ENCODE data around the gene SRGAP3.

The SRGAP3 gene

GRCh38 chr3:9030034-9030433 lies 219.4 kb downstream of the SRGAP3 start:
- in situ Hi-C loops (cut with MboI; ENCODE audit: low sequenced_read_pairs): no loop called here

- in situ Hi-C loops (cut with MboI; ENCODE audit: low sequenced_read_pairs): no loop called here
Measured at GRCh38 chr3:9028134-9028533, 221.3 kb downstream of the SRGAP3 start.

GRCh38 chr3:9026320-9027045 lies 223.0 kb downstream of the SRGAP3 start:
- in situ Hi-C loops (cut with MboI; ENCODE audit: low sequenced_read_pairs): no loop called here

- in situ Hi-C loops (cut with MboI; ENCODE audit: low sequenced_read_pairs): no loop called here
Measured at GRCh38 chr3:9024341-9024740, 225.1 kb downstream of the SRGAP3 start.

- in situ Hi-C loops (cut with MboI; ENCODE audit: low sequenced_read_pairs): no loop called here
Measured at GRCh38 chr3:9023226-9023590, 226.2 kb downstream of the SRGAP3 start.

GRCh38 chr3:9022305-9023225 lies 226.9 kb downstream of the SRGAP3 start:
- in situ Hi-C loops (cut with MboI; ENCODE audit: low sequenced_read_pairs): no loop called here

- in situ Hi-C loops (cut with MboI; ENCODE audit: low sequenced_read_pairs): no loop called here
Measured at GRCh38 chr3:9021271-9022009, 228.0 kb downstream of the SRGAP3 start.

- in situ Hi-C loops (cut with MboI; ENCODE audit: low sequenced_read_pairs): no loop called here
Measured at GRCh38 chr3:9020426-9020825, 229.0 kb downstream of the SRGAP3 start.

GRCh38 chr3:9019259-9019961 lies 230.0 kb downstream of the SRGAP3 start:
- in situ Hi-C loops (cut with MboI; ENCODE audit: low sequenced_read_pairs): no loop called here

- in situ Hi-C loops (cut with MboI; ENCODE audit: low sequenced_read_pairs): no loop called here
Measured at GRCh38 chr3:9015250-9015649, 234.2 kb downstream of the SRGAP3 start.

- in situ Hi-C loops (cut with MboI; ENCODE audit: low sequenced_read_pairs): no loop called here
Measured at GRCh38 chr3:9013782-9014563, 235.5 kb downstream of the SRGAP3 start.

GRCh38 chr3:9012521-9012920 lies 236.9 kb downstream of the SRGAP3 start:
- in situ Hi-C loops (cut with MboI; ENCODE audit: low sequenced_read_pairs): no loop called here

- in situ Hi-C loops (cut with MboI; ENCODE audit: low sequenced_read_pairs): no loop called here
Measured at GRCh38 chr3:9009976-9010545, 239.4 kb downstream of the SRGAP3 start.

GRCh38 chr3:9008550-9009255 lies 240.7 kb downstream of the SRGAP3 start:
- in situ Hi-C loops (cut with MboI; ENCODE audit: low sequenced_read_pairs): no loop called here

GRCh38 chr3:9007928-9008327 lies 241.5 kb downstream of the SRGAP3 start:
- in situ Hi-C loops (cut with MboI; ENCODE audit: low sequenced_read_pairs): no loop called here

GRCh38 chr3:9007213-9007612 lies 242.2 kb downstream of the SRGAP3 start:
- in situ Hi-C loops (cut with MboI; ENCODE audit: low sequenced_read_pairs): no loop called here

GRCh38 chr3:9000041-9000440 lies 249.4 kb downstream of the SRGAP3 start:
- in situ Hi-C loops (cut with MboI; ENCODE audit: low sequenced_read_pairs): no loop called here

GRCh38 chr3:8997151-8997550 lies 252.3 kb downstream of the SRGAP3 start:
- in situ Hi-C loops (cut with MboI; ENCODE audit: low sequenced_read_pairs): no loop called here

- in situ Hi-C loops (cut with MboI; ENCODE audit: low sequenced_read_pairs): no loop called here
Measured at GRCh38 chr3:8996681-8997121, 252.7 kb downstream of the SRGAP3 start.
